Amniotic epithelial cell (primary cell): ENCODE results near the gene ENO4.

Experiments used
- DNase-seq: peaks from one replicate; pipeline ENCODE4 v3.0.0-alpha.2; 2010; ENCODE audit warnings: low read depth

Gene ENO4

DNA sequence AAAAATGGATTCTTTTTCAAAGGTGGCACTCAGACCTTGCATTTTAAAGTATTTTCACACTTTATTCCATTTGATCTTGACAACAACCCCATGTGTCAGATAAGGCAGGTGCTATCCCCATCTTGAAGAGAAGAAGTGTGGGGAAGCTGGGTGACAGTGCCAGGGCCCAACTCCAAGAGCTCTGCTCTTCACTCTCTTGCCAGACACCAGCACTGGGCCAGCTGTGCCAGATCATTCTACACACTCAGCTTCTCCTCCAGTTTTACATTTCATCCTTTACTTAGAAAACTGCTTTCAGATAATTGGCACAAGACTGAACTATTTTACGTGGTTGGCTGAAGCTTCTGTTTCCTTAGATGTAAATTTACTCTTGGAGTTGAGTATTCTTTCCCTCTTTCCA lies 64.4 kb downstream of the ENO4 start:
- no peak for DNase-seq

DNA sequence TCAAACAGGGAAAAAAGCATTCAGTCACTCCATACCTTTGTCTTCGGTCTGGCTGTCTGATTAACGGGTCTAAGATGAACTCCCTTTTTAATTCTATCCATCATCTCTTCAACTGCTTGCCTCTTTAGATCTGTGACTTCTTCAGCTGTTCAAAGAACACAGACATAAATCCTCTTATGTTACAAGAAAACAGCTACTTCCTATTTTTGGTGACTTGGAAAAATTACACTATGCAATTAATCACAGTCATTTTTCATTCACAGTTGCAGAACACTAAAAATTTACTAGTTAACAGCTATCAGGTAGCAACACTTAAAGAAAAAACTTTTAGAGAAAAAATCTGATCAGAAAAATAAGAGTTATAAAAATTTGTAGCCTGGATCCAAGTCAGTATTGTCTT lies 66.0 kb downstream of the ENO4 start:
- DNase-seq: no peak

DNA sequence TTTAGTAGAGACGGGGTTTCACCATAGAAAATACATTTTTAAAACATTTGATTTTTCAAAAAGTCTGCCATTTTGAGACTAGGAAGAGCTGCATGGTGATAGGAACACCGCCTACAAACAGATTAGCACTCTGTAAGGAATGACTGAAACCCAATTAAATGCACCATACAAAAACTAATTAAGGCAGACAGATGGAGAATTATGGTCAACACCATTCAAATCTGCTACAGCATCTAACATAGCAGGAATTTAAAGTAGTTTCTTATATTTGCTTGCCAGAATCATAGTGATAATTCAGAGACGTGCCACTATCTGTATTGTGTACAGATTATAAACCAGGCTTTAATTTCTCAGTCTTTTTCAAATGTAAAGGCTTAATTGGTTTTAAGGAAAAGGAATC lies 68.2 kb downstream of the ENO4 start:
- no peak for DNase-seq

- DNase-seq: no peak
These were observed 69.3 kb downstream of the ENO4 start for GRCh38 chr10:116918583-116918982.

DNA sequence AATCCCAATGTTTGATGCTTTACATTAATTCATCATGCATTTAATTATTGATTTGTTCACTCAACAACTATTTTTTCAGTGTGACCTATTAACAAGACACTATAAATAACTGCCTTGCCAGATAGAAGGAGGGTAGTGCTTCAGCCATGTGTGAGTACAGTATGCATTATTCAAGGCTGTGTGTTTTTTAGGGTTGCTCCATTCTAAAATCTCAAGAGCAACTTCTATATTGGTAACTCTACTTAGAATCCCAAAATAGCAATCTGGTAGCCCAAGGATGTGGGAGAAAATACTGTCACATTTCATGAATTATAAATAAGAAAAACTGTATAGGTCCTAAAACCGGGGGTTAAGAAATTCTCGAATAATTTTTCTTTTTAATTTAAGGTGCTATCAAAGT lies 69.9 kb downstream of the ENO4 start:
- no peak for DNase-seq

- no peak for DNase-seq
These were observed 70.4 kb downstream of the ENO4 start for GRCh38 chr10:116919706-116920105.

- no peak for DNase-seq
These were observed 75.8 kb downstream of the ENO4 start for GRCh38 chr10:116925056-116925455.

DNA sequence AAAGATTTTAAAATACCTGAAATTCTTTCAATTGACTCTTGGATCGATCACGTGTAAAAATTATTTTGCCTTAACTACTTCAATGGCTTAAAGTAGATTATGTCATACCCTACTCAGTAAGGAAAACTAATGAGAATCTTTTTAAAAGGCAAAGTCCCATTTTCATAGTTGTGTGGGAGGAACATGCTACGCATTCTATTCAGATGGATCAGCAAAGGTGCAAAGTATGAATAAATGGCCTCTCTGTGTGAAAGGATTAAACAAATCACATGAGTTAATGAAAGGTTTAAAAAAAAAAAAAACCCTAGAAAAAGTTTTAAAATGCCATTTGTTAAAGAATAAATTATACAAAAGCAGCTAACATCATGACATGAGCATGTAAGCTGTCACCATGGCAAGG lies 77.1 kb downstream of the ENO4 start:
- no peak for DNase-seq

GRCh38 chr10:116931806-116932205 lies 82.5 kb downstream of the ENO4 start:
- DNase-seq: no peak
